Activated T-helper 2 cell treated with anti-CD3 and anti-CD28 coated beads, Interferon-gamma antibody, Interleukin-2, Interleukin-4, amounts not matched to agents 10 μg/mL and 5 μg/mL and 100 μg/mL, durations not matched to agents 14 hours and 24 hours and 36 hours (primary cell): Measurements from ENCODE around the gene TMSB15C. TPM values are rescaled to one million over a fixed set of nuclear protein-coding genes. Genes with fewer than 3 reads are reported as not detected.

Source experiments
- total RNA-seq: library from RNA; stranded (reverse); gene quantifications from 2 replicates; pipeline ENCODE4 v1.2.3, GENCODE V29; 2022

Gene TMSB15C
- total RNA-seq, 1 donor from 2014 or later = 4.7 TPM

Other genes starting within 250 kb of the TMSB15C start
- gene RAB9B, start 244.0 kb downstream of the TMSB15C start, total RNA-seq = 0.55 and 0.62 TPM in 2 replicates
- 7.7 and 7.9 TPM in 2 replicates for gene TMSB15B, start 113.6 kb downstream of the TMSB15C start, total RNA-seq
- not detected in 2 replicates for gene H2BW1, start 62.5 kb downstream of the TMSB15C start, total RNA-seq
- gene H2BW2, start 36.3 kb downstream of the TMSB15C start, total RNA-seq = not detected in 2 replicates
- 0.39 and 0.69 TPM in 2 replicates for gene ZCCHC18, start 36.3 kb upstream of the TMSB15C start, total RNA-seq
- 4.1 and 4.3 TPM in 2 replicates for gene SLC25A53, start 80.8 kb upstream of the TMSB15C start, total RNA-seq
- gene FAM199X, start 90.2 kb upstream of the TMSB15C start, total RNA-seq = 10.9 and 11.9 TPM in 2 replicates
- 0.11 and 0.34 TPM in 2 replicates for gene ESX1, start 178.7 kb upstream of the TMSB15C start, total RNA-seq